GM21381 (cell line): ENCODE measurements around the gene ZNF576.
"Not testable (repeated sequence)": the region's sequence is repeated elsewhere in the genome, so short reads cannot be mapped to it uniquely, and the experiment has no call there.

Experiments
- ATAC-seq: cut with Tn5 transposase; IDR thresholded peaks from one replicate; pipeline ENCODE4 v1.9.1; 2021; ENCODE audit warnings: mild to moderate bottlenecking, moderate library complexity; ENCODE audit not compliant: unreplicated experiment

Gene ZNF576

GRCh38 chr19:43623889-43624670 is 27.7 kb downstream of the ZNF576 start:
- ATAC-seq: no peak

- ATAC-seq: no peak
Measured at GRCh38 chr19:43624933-43625332, 28.5 kb downstream of the ZNF576 start.

- no peak for ATAC-seq
Measured at GRCh38 chr19:43625918-43626579, 29.7 kb downstream of the ZNF576 start.

- no peak for ATAC-seq
Measured at GRCh38 chr19:43626838-43627237, 30.4 kb downstream of the ZNF576 start.

GRCh38 chr19:43628646-43629326 is 32.4 kb downstream of the ZNF576 start:
- no peak for ATAC-seq

- ATAC-seq: no peak
Measured at GRCh38 chr19:43631491-43631890, 35.1 kb downstream of the ZNF576 start.

- no peak for ATAC-seq
Measured at GRCh38 chr19:43633520-43633919, 37.1 kb downstream of the ZNF576 start.

- no peak for ATAC-seq
Measured at GRCh38 chr19:43634068-43634467, 37.7 kb downstream of the ZNF576 start.

- no peak for ATAC-seq
Measured at GRCh38 chr19:43634506-43634871, 38.1 kb downstream of the ZNF576 start.

- ATAC-seq: no peak
Measured at GRCh38 chr19:43634872-43635560, 38.6 kb downstream of the ZNF576 start.

GRCh38 chr19:43635561-43635940 is 39.2 kb downstream of the ZNF576 start:
- ATAC-seq: not testable (repeated sequence)

GRCh38 chr19:43636121-43636683 is 39.8 kb downstream of the ZNF576 start:
- ATAC-seq: no peak

- no peak for ATAC-seq
Measured at GRCh38 chr19:43638214-43638994, 42.0 kb downstream of the ZNF576 start.

GRCh38 chr19:43638995-43639518 is 42.7 kb downstream of the ZNF576 start:
- ATAC-seq: no peak

- ATAC-seq: no peak
Measured at GRCh38 chr19:43639519-43640423, 43.4 kb downstream of the ZNF576 start, which contains the start of gene CADM4. Gene CADM4, minus strand, starts transcription at chr19:43639850. Its CDS starts 60 bp downstream, at chr19:43639790.

- no peak for ATAC-seq
Measured at GRCh38 chr19:43640424-43640757, 44.0 kb downstream of the ZNF576 start.

GRCh38 chr19:43641333-43641732 is 44.9 kb downstream of the ZNF576 start:
- ATAC-seq: no peak

- no peak for ATAC-seq
Measured at GRCh38 chr19:43642531-43642930, 46.1 kb downstream of the ZNF576 start.

- no peak for ATAC-seq
Measured at GRCh38 chr19:43643326-43643725, 46.9 kb downstream of the ZNF576 start.
